ENCODE data around the gene DNAH1.

Gene DNAH1

GRCh38 chr3:52395503-52395865 is 79.4 kb downstream of the DNAH1 start:
- no peaks in the 10 kb centered on the region for H3K27me3 Mint-ChIP-seq (ENCODE audit: low read depth)
- H3K4me3 Mint-ChIP-seq, result no peak overlapping the region
- TF ChIP-seq CTCF (IDR thresholded peaks at IDR 0.05; ENCODE audit: unreplicated experiment in 3 of 3), result no peak
- no peak overlapping the region for H3K27ac Mint-ChIP-seq
- no peaks in the 10 kb centered on the region for H3K9me3 Mint-ChIP-seq
- H3K36me3 Mint-ChIP-seq (ENCODE audit: low read depth), result no peaks in the 10 kb centered on the region
- H3K4me1 Mint-ChIP-seq, result no peaks in the 10 kb centered on the region

GRCh38 chr3:52396011-52396906 is 80.1 kb downstream of the DNAH1 start:
- no peak overlapping the region for H3K27ac Mint-ChIP-seq
- H3K27me3 Mint-ChIP-seq (ENCODE audit: low read depth), result no peaks in the 10 kb centered on the region
- peaks cover 1% of the 10 kb centered on the region for H3K36me3 Mint-ChIP-seq (ENCODE audit: low read depth)
- no peaks in the 10 kb centered on the region for H3K4me1 Mint-ChIP-seq
- TF ChIP-seq CTCF (IDR thresholded peaks at IDR 0.05; ENCODE audit: unreplicated experiment in 3 of 3), result no peak
- no peak overlapping the region for H3K4me3 Mint-ChIP-seq
- no peaks in the 10 kb centered on the region for H3K9me3 Mint-ChIP-seq

- no peaks in the 10 kb centered on the region for H3K9me3 Mint-ChIP-seq
- no peak overlapping the region for H3K4me3 Mint-ChIP-seq
- no peak overlapping the region for H3K27ac Mint-ChIP-seq
- no peaks in the 10 kb centered on the region for H3K4me1 Mint-ChIP-seq
- peaks cover 4% of the 10 kb centered on the region for H3K36me3 Mint-ChIP-seq (ENCODE audit: low read depth)
- no peaks in the 10 kb centered on the region for H3K27me3 Mint-ChIP-seq (ENCODE audit: low read depth)
- TF ChIP-seq CTCF (IDR thresholded peaks at IDR 0.05; ENCODE audit: unreplicated experiment in 3 of 3), result no peak
Observed at GRCh38 chr3:52396907-52397591, 80.9 kb downstream of the DNAH1 start.

GRCh38 chr3:52397676-52398399 is 81.7 kb downstream of the DNAH1 start:
- no peak for TF ChIP-seq CTCF (IDR thresholded peaks at IDR 0.05; ENCODE audit: unreplicated experiment in 3 of 3)
- no peaks in the 10 kb centered on the region for H3K9me3 Mint-ChIP-seq
- no peaks in the 10 kb centered on the region for H3K27me3 Mint-ChIP-seq (ENCODE audit: low read depth)
- no peaks in the 10 kb centered on the region for H3K4me1 Mint-ChIP-seq
- H3K4me3 Mint-ChIP-seq, result no peak overlapping the region
- H3K36me3 Mint-ChIP-seq (ENCODE audit: low read depth), result peaks cover 11% of the 10 kb centered on the region
- no peak overlapping the region for H3K27ac Mint-ChIP-seq

GRCh38 chr3:52398670-52399081 is 82.6 kb downstream of the DNAH1 start:
- Mint-ChIP-seq H3K27me3 (ENCODE audit: low read depth) (no peaks in the 10 kb centered on the region), H3K4me1 (no peaks in the 10 kb centered on the region), H3K9me3 (no peaks in the 10 kb centered on the region), H3K36me3 (ENCODE audit: low read depth) (peaks cover 18% of the 10 kb centered on the region), H3K27ac (no peak overlapping the region), H3K4me3 (no peak overlapping the region)
- no peak for TF ChIP-seq CTCF (IDR thresholded peaks at IDR 0.05; ENCODE audit: unreplicated experiment in 3 of 3)

Data from nephron (organoid).